HepG2 (cell line): ENCODE results near the gene CD48. TPM values are rescaled to one million over a fixed set of nuclear protein-coding genes. Genes with fewer than 3 reads are reported as not detected.

Source experiments
- ATAC-seq: fragments of 200-7000 bp; cut with Tn5 transposase; 3 replicates; pipeline ENCODE4 v1.9.1; 2020; ENCODE audit warnings: mild to moderate bottlenecking, moderate library complexity
- BruUV-seq: library from RNA; stranded (reverse); fragments of 400-500 nt; replicated peaks from 2 replicates; lab custom pipeline; 2021; lab: Mats Ljungman, UMichigan
- CTCF ChIA-PET: fragments of 300-600 bp; formaldehyde crosslinking; extraction: SDS; loops from one replicate; lab custom pipeline; 2021; ENCODE audit warnings: low total read pairs, inconsistent platforms, low intra/inter-chr PET ratio; lab: Yijun Ruan, JAX
- POLR2A ChIA-PET: fragments of 350-600 bp; sonication (Branson Sonifier 250); formaldehyde crosslinking; loops from one replicate; lab custom pipeline; 2020; ENCODE audit warnings: antibody characterized with exemption, inconsistent platforms; lab: Yijun Ruan, JAX
- DNase-seq: peaks from one replicate; pipeline ENCODE4 v3.0.0-alpha.2; 2015; ENCODE audit warnings: low spot score
- FAIRE-seq: peaks from 3 replicates; lab custom pipeline; 2011; peaks lifted over from hg19 to GRCh38; lab: Jason Lieb, UNC
- H2AFZ ChIP-seq: one replicate; pipeline ENCODE4 v1.6.1; 2011; ENCODE audit warnings: low read length, inconsistent platforms
- H3K27ac ChIP-seq: fragments of 300-600 bp; 3 replicates; pipeline ENCODE4 v1.8.0; 2011; ENCODE audit warnings: mixed run types, mild to moderate bottlenecking, mixed read lengths, low read length, inconsistent platforms; ENCODE audit not compliant: insufficient read depth; ENCODE audit errors: extremely low read length
- H3K27me3 ChIP-seq, 2 experiments: fragments of 200-600 bp in 1 of 2; 2 replicates in 1 of 2; 3 replicates in 1 of 2; pipeline versions ENCODE4 v1.6.0 to v1.8.0; 2011; ENCODE audit warnings: low read length in 2 of 2, mild to moderate bottlenecking in 2 of 2, moderate library complexity in 2 of 2, inconsistent platforms in 1 of 2; ENCODE audit not compliant: insufficient read depth in 2 of 2, control insufficient read depth in 1 of 2
- H3K36me3 ChIP-seq, 2 experiments: fragments of 200-600 bp in 1 of 2; replicated peaks in 1 of 2; 2 replicates in 1 of 2; 3 replicates in 1 of 2; pipeline versions ENCODE4 v1.5.1 to v1.8.0; 2011; ENCODE audit warnings: low read length in 2 of 2, inconsistent platforms in 1 of 2; ENCODE audit not compliant: insufficient read depth in 2 of 2, control insufficient read depth in 1 of 2
- H3K4me1 ChIP-seq: 2 replicates; pipeline ENCODE4 v1.5.1; 2012; ENCODE audit warnings: low read length, inconsistent platforms; ENCODE audit not compliant: insufficient read depth
- H3K4me2 ChIP-seq: 2 replicates; pipeline ENCODE4 v1.6.0; 2011; ENCODE audit warnings: low read depth, low read length, inconsistent platforms
- H3K4me3 ChIP-seq, 3 experiments: fragments of 200-600 bp in 1 of 3; sonication (generic), shearing (Covaris generic) in 1 of 3; replicated peaks in 1 of 3; 2 replicates each; pipeline ENCODE4 v1.5.1; 2011 to 2016; ENCODE audit warnings: low read length in 3 of 3, inconsistent platforms in 2 of 3, low read depth in 2 of 3, mild to moderate bottlenecking in 2 of 3, control low read depth in 1 of 3, mixed read lengths in 1 of 3; ENCODE audit not compliant: insufficient read depth in 1 of 3
- H3K79me2 ChIP-seq: one replicate; pipeline ENCODE4 v1.6.1; 2011; ENCODE audit warnings: low read length, inconsistent platforms; ENCODE audit not compliant: insufficient read depth
- H3K9ac ChIP-seq: 2 replicates; pipeline ENCODE4 v1.6.0; 2011; ENCODE audit warnings: mild to moderate bottlenecking, low read depth, low read length, inconsistent platforms; ENCODE audit not compliant: insufficient read depth
- H3K9me3 ChIP-seq: 2 replicates; pipeline ENCODE4 v1.5.1; 2012; ENCODE audit warnings: mild to moderate bottlenecking, low read length
- H4K20me1 ChIP-seq: 2 replicates; pipeline ENCODE4 v1.6.0; 2011; ENCODE audit warnings: inconsistent platforms, mild to moderate bottlenecking, low read length, moderate library complexity; ENCODE audit not compliant: insufficient read depth
- CBFB ChIP-seq: sonication (generic); formaldehyde crosslinking; IDR thresholded peaks from 2 replicates; pipeline ENCODE4 v1.4.0; 2020; ENCODE audit warnings: missing genetic modification reagents
- ELF4 ChIP-seq: sonication (generic); formaldehyde crosslinking; IDR thresholded peaks from 2 replicates; pipeline ENCODE4 v1.5.0; 2020; ENCODE audit warnings: missing genetic modification reagents, mild to moderate bottlenecking, moderate library complexity, borderline replicate concordance
- GLMP ChIP-seq: sonication (generic); formaldehyde crosslinking; IDR thresholded peaks from 2 replicates; pipeline ENCODE4 v1.9.0; 2021; ENCODE audit warnings: missing genetic modification reagents, mild to moderate bottlenecking, borderline replicate concordance
- NCOA2 ChIP-seq: sonication (generic); formaldehyde crosslinking; IDR thresholded peaks from 2 replicates; pipeline ENCODE4 v1.8.0; 2022; ENCODE audit warnings: inconsistent platforms
- PRMT3 ChIP-seq: sonication (generic); formaldehyde crosslinking; IDR thresholded peaks from 2 replicates; pipeline ENCODE4 v1.8.1; 2022; ENCODE audit warnings: low read depth, mild to moderate bottlenecking, moderate library complexity, missing genetic modification reagents, borderline replicate concordance
- SIN3B ChIP-seq: fragments of 150-350 bp; IDR thresholded peaks from 2 replicates; pipeline ENCODE4 v1.6.1; 2014; ENCODE audit warnings: low read length
- ZGPAT ChIP-seq: IDR thresholded peaks from 2 replicates; pipeline ENCODE4 v1.6.1; 2016; ENCODE audit warnings: mild to moderate bottlenecking
- ZMYM4 ChIP-seq: sonication (generic); formaldehyde crosslinking; IDR thresholded peaks from 2 replicates; pipeline ENCODE4 v1.8.1; 2023; ENCODE audit warnings: mild to moderate bottlenecking, missing genetic modification reagents
- ZNF280D ChIP-seq: sonication (generic); formaldehyde crosslinking; IDR thresholded peaks from 2 replicates; pipeline ENCODE4 v1.5.1; 2020; ENCODE audit warnings: mild to moderate bottlenecking, missing genetic modification reagents
- ZNF326 ChIP-seq: sonication (generic); formaldehyde crosslinking; IDR thresholded peaks from 2 replicates; pipeline ENCODE4 v1.4.0; 2020; ENCODE audit warnings: missing genetic modification reagents, borderline replicate concordance
- ZNF543 ChIP-seq: sonication (generic); formaldehyde crosslinking; IDR thresholded peaks from 2 replicates; pipeline ENCODE4 v1.4.0; 2020; ENCODE audit warnings: mild to moderate bottlenecking, missing genetic modification reagents
- ZNF644 ChIP-seq: IDR thresholded peaks from 2 replicates; pipeline ENCODE4 v1.6.1; 2016; ENCODE audit warnings: low read depth
- ZNF674 ChIP-seq: sonication (generic); formaldehyde crosslinking; IDR thresholded peaks from 2 replicates; pipeline ENCODE4 v1.5.0; 2020; ENCODE audit warnings: low read depth, mild to moderate bottlenecking, missing genetic modification reagents
- WGBS: methylation state at CpG from one replicate; pipeline ENCODE4 v1.1.6; 2017; ENCODE audit warnings: low lambda C conversion rate; 5-methylcytosine and 5-hydroxymethylcytosine counted together
- in situ Hi-C: cut with HindIII; loops from 2 replicates; pipeline ENCODE4 v1.10.0; 2017; ENCODE audit warnings: low pct_unique_long_range_greater_than_20kb; ENCODE audit not compliant: extremely low pct_ligation_motif_present
- intact Hi-C: fragments of 100-400 bp; cut with micrococcal nuclease; formaldehyde crosslinking; loops from one replicate; pipeline ENCODE4 v1.10.0; 2022; ENCODE audit not compliant: unreplicated experiment
- polyA plus RNA-seq, 8 experiments: library from polyadenylated mRNA; depleted of rRNA in 3 of 8; stranded (reverse) in 7 of 8; unstranded in 1 of 8; fragments of >200 nt; fragmentation: Illumina TruSeq in 4 of 8; extraction: Trizol in 4 of 8; gene quantifications; 2 replicates each; pipeline versions ENCODE4 v1.2.1 to v1.2.3, GENCODE V29; 2011 to 2016; ENCODE audit warnings: low read depth in 4 of 8, missing spikeins in 1 of 8, mixed read lengths in 1 of 8; ENCODE audit not compliant: insufficient read depth in 1 of 8
- total RNA-seq, 5 experiments: library from RNA; depleted of rRNA; stranded (reverse); fragments of >200 nt; fragmentation: Illumina TruSeq; extraction: Trizol; gene quantifications; 2 replicates each; pipeline ENCODE4 v1.2.3, GENCODE V29; 2016; ENCODE audit warnings: low read depth in 1 of 5

Gene CD48
- total and polyA plus RNA-seq, 2 of the 13 experiments (the other 11 are each of a cell fraction or from before 2014, with no cell fraction given): not detected

- in situ Hi-C loops: no loop called here
- CTCF ChIA-PET: no interaction called here
- peaks cover 26% of the 10 kb centered on the region for H3K4me1 ChIP-seq
- BruUV-seq: no TSS peak
- DNase-seq: no peak
- H3K4me3 ChIP-seq: no peak overlapping the region
- intact Hi-C loops: no loop called here
- H2AFZ ChIP-seq: no peak overlapping the region
- H3K27me3 ChIP-seq: 0 out of 5 replicates have a peak, but pooled peaks cover 0 to 1% of the 10 kb centered on the region in 2 experiments
- no peak for ATAC-seq
- H3K36me3 ChIP-seq: no peaks in the 10 kb centered on the region
- no peaks in the 10 kb centered on the region for H3K9me3 ChIP-seq
- H3K79me2 ChIP-seq: no peaks in the 10 kb centered on the region
- no peak overlapping the region for H3K27ac ChIP-seq
- POLR2A ChIA-PET: no interaction called here
- FAIRE-seq: no peak
- no peaks in the 10 kb centered on the region for H4K20me1 ChIP-seq
- WGBS: 60% methylated on average over 15 of the region's 17 CpGs
- no peak overlapping the region for H3K4me2 ChIP-seq
- H3K9ac ChIP-seq: no peak overlapping the region
- no peak for TF ChIP-seq CBFB (CRISPR knock-in tag)
- no peak for TF ChIP-seq ELF4 (CRISPR knock-in tag)
- TF ChIP-seq ZNF674 (CRISPR knock-in tag): no peak
- TF ChIP-seq ZNF280D: no peak
- no peak for TF ChIP-seq GLMP (CRISPR knock-in tag)
- TF ChIP-seq PRMT3: no peak
- TF ChIP-seq ZNF543 (CRISPR knock-in tag): no peak
- no peak for TF ChIP-seq ZNF326 (CRISPR knock-in tag)
- no peak for TF ChIP-seq SIN3B
- TF ChIP-seq ZNF644 (CRISPR knock-in tag): no peak
- TF ChIP-seq ZGPAT (CRISPR knock-in tag): no peak
- no peak for TF ChIP-seq ZMYM4
- no peak for TF ChIP-seq NCOA2 (CRISPR knock-in tag)
These were observed 76.8 kb downstream of the CD48 start for GRCh38 chr1:160634543-160635491.
